T1000 (cell line): ENCODE measurements around the gene NXPH1.
"Not testable (repeated sequence)": the region's sequence is repeated elsewhere in the genome, so short reads cannot be mapped to it uniquely, and the experiment has no call there.

Experiments used
- DNase-seq: peaks from one replicate; lab custom pipeline; 2025; ENCODE audit warnings: mixed read lengths; lab: John Stamatoyannopoulos, UW

The NXPH1 gene

DNA sequence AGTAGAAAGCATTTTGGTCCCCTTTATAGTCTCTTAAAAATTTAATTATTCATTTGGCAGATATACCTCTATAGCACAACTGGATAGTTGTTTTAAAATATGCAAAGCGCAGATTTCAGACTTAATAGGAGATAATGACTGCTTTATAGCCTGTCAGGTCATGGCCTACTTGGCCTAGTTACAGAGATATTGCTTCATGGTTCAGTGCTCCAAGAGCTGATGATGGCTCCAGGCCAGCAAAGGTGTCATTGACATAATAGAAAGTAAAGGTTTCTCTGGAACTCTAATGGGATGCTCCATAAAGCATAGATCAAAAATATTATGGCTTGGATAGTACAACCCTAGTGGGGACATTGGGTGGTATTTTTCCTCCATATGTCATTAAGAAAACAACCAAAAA lies 285.7 kb downstream of the NXPH1 start:
- DNase-seq = no peak

DNA sequence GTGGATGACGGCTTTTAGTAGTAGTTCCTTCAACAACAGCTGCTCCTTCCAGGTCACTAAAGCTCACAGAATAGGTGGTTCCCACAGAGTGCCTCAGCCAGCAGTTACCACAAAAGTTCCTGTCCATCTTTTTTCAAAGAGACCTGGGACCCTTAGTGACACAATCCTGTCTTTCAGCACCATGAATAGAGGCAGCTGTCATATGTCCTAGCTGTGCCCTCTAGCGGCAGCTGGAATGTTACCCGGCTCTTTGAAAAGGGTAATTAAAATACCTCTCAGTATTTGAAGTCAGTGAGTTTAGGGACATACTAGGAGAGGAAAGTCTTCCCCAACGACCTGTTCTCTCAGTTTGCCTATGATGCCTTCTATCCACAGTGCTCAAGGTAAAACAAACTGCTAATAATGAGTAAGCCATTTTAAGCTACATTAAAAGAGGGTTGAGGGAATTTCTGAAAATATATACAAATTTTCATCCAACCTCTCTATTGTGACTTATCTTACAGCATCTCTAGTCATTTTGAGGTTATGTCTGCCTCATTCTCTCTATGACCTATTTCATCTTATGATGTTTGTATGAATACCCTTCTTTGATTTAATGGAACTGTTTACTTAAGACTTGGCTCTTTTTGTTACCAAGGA lies 290.8 kb downstream of the NXPH1 start:
- no peak for DNase-seq

DNA sequence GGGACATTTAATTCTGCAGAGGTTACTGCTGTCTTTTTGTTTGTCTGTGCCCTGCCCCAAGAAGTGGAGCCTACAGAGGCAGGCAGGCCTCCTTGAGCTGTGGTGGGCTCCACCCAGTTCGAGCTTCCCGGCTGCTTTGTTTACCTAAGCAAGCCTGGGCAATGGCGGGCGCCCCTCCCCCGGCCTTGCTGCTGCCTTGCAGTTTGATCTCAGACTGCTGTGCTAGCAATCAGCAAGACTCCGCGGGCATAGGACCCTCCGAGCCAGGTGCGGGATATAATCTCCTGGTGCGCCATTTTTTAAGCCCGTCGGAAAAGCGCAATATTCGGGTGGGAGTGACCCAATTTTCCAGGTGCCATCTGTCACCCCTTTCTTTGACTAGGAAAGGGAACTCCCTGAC lies 298.3 kb downstream of the NXPH1 start:
- DNase-seq = not testable (repeated sequence)

DNA sequence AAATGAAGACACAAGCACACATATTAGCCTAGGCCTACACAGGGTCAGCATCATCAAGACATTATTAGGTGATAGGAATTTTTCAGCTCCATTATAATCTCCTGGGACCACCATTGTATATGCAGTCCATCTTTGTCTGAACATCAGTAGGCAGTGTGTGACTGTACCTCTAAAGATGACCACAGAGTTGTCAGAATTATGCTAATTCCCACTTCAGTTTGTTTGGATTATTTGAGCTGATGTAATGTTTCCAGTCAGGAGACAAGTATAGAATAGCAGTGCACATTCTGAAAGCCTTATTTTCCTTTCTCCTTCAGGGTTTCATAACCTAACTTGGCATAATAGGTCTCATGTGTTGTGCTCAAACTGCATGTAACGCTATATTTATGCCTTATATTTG lies 306.4 kb downstream of the NXPH1 start:
- DNase-seq = no peak

DNA sequence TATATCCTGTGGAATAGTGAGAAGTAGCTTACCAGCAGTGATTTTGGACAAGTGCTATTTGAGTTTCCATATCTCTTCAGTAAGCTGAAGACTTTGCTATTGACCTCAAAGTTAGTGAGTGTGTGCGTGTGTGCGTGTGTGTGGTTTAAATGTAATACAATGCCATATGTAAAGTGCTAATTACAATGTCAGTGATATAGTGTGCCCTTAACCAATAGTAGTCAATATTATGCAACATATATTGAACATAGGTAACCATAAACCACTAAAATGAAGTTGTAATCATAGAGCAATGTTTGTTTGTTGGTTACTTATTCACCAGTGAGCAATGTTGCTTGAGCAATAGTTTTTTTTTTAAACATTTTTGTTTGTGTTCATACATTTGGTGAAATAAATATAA lies 309.4 kb downstream of the NXPH1 start:
- no peak for DNase-seq

DNA sequence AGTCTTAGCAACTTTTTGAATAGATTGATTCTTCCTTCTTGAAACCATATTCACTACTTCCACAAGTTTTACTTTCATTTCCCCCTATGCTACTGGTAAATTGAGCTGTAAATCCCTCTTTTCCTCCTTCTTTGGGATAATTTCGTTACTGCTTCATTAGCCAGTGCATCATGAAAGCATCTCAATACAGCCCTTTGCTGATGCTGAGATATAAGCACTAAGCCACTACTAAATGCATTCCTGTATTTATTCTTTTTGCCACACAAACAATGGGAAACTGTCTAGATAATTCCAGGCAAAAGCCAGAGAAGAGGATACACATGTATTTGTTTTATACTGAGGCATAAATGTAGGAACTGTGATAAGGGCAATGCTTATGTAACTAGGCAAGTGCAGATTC lies 313.9 kb downstream of the NXPH1 start:
- DNase-seq = no peak

DNA sequence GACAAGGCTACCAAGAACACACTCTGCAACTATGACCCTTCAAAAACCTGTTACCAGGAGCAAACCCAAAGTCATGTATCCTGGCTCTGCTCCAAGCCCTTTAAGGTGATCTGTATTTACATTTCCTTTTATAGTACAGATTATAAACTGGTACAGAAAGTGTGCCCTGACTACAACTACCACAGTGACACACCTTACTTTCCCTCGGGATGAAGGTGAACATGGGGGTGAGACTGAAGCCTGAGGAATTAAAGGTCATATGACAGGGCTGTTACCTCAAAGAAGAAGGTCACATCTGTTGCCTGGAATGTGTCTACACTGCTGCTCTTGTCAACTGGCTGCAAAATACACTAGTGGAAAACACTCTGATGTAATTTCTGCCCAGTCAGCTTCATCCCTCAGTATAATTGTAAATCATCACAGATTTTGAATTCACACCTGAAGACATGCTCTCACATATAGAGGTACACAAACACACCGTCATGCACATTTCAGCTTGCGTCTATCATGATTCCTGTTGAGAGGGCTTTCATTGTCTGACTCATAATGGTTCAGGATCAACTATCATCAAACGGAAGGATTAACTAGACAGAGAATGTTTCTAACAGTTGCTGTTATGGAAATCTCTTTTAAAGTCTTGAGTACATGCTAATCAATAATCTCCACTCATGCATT lies 318.3 kb downstream of the NXPH1 start:
- no peak for DNase-seq

DNA sequence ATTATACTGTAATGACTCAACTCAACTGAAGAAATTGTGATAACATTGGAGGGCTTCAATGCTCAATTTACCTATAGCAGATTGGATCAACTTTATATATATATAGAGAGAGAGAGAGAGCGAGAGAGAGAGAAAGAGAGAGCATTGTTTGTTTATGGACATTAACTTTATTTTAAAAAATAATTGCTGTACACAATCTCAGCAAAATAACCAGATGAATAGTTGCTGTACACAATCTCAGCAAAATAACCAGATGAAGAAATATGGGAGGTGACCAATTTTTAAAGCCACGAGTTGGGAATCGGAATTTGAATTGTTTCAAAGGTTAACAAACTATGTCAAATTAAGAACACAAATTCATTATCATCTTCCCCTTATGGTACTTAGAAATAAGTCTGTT lies 319.9 kb downstream of the NXPH1 start:
- DNase-seq = no peak

DNA sequence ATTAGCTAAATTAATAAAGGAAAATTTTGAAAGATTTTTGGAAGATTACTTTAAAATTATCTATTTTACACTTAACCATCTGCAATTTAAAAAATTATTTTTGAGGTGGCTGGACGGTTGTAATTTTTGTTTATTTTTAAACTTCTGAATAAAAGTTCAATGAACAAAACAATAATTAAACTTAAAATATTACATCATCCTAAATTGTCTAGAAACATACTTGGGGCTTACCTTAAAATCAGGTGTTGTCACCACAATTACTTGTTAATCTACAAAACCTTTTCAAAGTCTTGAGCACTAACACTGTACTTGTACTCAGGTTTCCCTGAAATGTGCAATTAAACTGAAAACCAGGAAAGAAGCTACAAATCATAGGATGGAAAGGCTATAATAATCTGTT lies 328.3 kb downstream of the NXPH1 start:
- DNase-seq = no peak

DNA sequence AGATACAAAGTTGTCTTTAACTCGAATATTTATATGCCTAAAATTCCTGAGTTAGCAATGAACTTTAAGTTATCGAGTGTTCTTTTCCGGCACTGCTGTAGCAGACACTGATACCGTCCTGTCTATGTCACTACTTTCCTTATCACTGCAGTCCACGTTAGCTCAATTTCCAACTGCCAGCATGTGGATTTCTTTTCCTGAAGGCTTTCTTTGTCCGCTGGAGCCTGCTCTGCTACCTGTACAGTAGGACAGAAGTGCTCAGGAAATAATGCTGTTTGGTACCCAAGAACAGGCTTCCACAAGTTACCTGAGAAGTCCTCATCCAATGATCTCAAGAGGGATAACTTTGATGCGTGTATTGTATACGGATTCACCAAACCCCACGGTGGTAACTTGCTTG lies 329.4 kb downstream of the NXPH1 start:
- DNase-seq = no peak

DNA sequence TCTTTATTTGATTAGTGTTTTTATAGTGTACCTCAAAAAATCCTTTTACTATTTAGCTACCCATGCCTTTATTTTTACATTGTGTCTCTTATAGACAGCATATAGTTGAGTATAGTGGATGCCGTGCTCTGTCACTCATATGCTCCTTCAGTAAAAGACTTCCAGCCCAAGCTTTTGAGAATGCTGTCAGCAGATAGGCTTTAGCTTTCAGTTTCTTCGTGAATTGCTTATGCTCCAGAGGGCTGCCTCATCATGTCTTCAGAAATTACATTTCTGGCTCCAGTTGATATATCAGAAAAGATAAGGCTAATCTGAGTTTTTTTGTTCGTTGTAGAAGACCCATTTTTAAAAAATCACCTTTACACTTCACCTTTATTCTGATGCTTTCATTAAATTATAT lies 332.0 kb downstream of the NXPH1 start:
- DNase-seq = no peak

DNA sequence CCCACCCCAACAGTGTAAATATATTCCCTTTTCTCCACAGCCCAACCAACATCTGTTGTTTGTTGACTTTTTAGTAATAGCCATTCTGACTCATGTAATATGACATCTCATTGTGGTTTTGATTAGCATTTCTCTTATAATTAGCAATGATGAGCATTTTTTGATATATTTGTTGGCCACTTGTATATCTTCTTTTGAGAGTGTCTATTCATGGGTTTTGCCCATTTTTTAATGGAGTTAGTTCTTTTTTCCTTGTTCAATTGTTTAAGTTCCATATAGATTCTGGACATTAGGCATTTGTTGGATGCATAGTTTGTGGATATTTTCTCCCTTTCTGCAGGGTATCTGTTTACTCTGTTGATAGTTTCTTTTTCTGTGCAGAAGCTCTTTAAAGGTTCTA lies 340.1 kb downstream of the NXPH1 start:
- DNase-seq = no peak

DNA sequence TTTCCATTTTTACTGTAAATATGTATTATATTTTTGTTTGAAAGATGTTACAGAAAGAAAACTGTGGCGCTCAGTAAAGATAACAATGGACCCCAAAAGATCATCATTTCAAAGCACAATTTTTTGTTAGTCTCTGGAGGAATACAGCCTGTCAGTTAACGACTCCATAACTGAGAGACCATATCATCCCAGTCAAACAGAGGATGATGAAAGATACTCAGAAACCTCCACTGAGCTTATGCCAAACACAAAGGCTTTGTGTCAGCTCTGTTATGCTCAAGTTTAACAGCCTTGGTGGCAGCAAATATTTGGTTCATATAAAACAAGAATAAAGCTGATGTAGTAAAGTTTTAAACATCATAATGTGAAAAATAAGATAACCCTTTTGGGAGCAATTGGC lies 345.1 kb downstream of the NXPH1 start:
- no peak for DNase-seq

DNA sequence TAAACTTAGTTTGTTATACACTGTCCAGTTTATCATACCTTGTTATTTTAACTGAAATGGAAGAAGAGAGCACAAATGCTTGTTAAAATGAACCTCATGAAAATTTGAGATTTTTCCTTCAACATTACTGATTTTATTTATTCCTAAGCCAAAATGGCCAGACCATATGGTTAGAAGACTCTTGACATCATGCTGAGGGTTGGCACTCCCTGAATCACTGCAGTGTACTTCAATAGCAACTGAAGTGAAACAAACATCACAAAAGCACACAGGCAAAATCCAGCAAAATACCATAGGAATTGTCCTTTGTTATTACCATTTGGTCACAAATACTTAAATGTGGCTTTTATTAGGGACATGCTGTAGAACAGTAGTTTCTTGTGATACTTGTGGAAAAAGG lies 347.8 kb downstream of the NXPH1 start:
- no peak for DNase-seq

DNA sequence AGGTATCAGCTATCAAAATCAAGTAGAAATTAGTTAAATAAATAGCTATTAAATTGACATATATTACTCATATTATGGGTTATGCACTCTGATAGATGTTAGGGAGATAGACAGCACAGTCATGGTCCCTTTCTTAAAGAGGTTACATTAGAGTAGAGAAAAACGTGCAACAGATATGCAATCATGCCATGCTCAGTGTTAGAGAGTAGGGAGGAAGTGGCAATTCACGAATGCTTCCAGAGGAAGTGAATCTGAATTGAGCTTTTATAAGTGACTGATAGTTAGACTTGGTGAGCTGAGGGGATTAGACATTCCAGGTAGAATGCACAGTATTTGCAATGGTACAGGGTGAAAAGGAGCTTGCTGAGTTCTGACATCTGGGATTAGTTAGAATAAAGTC lies 349.8 kb downstream of the NXPH1 start:
- DNase-seq = no peak

DNA sequence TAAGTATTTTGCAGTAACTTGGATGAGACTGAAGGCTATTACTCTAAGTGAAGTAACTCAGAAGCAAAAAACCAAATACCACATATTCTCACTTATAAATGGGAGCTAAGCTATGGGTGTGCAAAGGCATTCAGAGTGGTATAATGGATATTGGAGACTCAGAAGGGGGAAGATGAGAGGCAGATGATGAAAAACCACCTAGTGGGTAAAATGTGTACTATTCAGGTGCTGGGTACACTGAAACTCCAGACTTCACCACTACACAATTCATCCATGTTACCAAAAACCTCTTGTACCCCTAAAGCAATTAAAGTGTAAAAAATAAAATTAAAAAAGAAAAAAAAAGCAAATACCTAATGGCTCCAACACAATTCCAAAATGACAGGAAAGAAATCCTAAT lies 351.7 kb downstream of the NXPH1 start:
- DNase-seq = no peak

DNA sequence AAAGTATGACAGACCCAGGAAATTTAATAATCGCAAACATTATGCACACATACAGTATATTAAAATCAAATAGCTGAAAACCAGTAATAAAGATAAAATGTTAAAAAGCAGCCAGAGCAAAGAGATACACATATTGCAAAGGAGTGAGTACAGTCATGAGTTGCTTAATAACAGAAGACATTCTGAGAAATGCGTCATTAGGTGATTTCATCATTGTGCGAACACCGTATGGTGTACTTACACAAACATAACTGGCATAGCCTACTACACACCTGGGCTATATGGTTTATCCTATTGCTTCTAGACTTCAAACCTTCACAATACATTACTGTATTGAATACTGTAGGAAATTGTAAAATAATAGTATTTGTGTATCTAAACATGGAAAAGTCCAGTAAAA lies 367.6 kb downstream of the NXPH1 start:
- no peak for DNase-seq
